Endothelial cell of umbilical vein (primary cell): ENCODE results near the gene ARMH3. TPM values are rescaled to one million over a fixed set of nuclear protein-coding genes. Genes with fewer than 3 reads are reported as not detected.

Experiments
- BruUV-seq: library from RNA; stranded (reverse); fragments of 400-500 nt; replicated peaks from 2 replicates; lab custom pipeline; 2021; lab: Mats Ljungman, UMichigan
- CTCF ChIA-PET: fragments of 300-600, 350-600 bp; sonication (Branson Sonifier 250); formaldehyde crosslinking; loops from one replicate; lab custom pipeline; 2021; ENCODE audit warnings: antibody characterized with exemption, inconsistent platforms; lab: Charles Lee
- POLR2A ChIA-PET: fragments of 300-600, 350-600 bp; sonication (Branson Sonifier 250); formaldehyde crosslinking; loops from one replicate; lab custom pipeline; 2021; ENCODE audit warnings: antibody characterized with exemption, inconsistent platforms; lab: Charles Lee
- DNase-seq: peaks from one replicate; pipeline ENCODE4 v3.0.0-alpha.2; 2011; ENCODE audit warnings: low read depth, low spot score
- FAIRE-seq: peaks from 2 replicates; lab custom pipeline; 2011; peaks lifted over from hg19 to GRCh38; lab: Jason Lieb, UNC
- H2AFZ ChIP-seq: 2 replicates; pipeline ENCODE4 v1.6.0; 2012; ENCODE audit warnings: low read depth, low read length, control low read depth, inconsistent platforms
- H3K27ac ChIP-seq: 2 replicates; pipeline ENCODE4 v1.5.1; 2011; ENCODE audit warnings: low read depth, mild to moderate bottlenecking, control low read depth, low read length, moderate library complexity; ENCODE audit not compliant: insufficient read depth
- H3K27me3 ChIP-seq, 2 experiments: 2 replicates each; pipeline versions ENCODE4 v1.6.0 to v1.6.1; 2011; ENCODE audit warnings: low read length in 2 of 2, mixed read lengths in 1 of 2; ENCODE audit not compliant: control insufficient read depth in 2 of 2, insufficient read depth in 2 of 2
- H3K36me3 ChIP-seq, 2 experiments: 2 replicates in 1 of 2; 3 replicates in 1 of 2; pipeline ENCODE4 v1.5.1; 2011; ENCODE audit warnings: low read length in 2 of 2, mild to moderate bottlenecking in 1 of 2, moderate library complexity in 1 of 2; ENCODE audit not compliant: control insufficient read depth in 2 of 2, insufficient read depth in 2 of 2; ENCODE audit errors: extremely low read depth in 1 of 2
- H3K4me1 ChIP-seq: 3 replicates; pipeline ENCODE4 v1.5.1; 2011; ENCODE audit warnings: mild to moderate bottlenecking, low read length; ENCODE audit not compliant: control insufficient read depth, insufficient read depth; ENCODE audit errors: extremely low read depth
- H3K4me2 ChIP-seq: 2 replicates; pipeline ENCODE4 v1.6.1; 2011; ENCODE audit warnings: low read length, control low read depth, mixed read lengths; ENCODE audit not compliant: insufficient read depth
- H3K4me3 ChIP-seq, 3 experiments: fragments of 200-600 bp in 1 of 3; sonication (generic), shearing (Covaris generic) in 1 of 3; replicated peaks in 1 of 3; 2 replicates each; pipeline ENCODE4 v1.5.1; 2011 to 2016; ENCODE audit warnings: control low read depth in 3 of 3, low read length in 3 of 3, mild to moderate bottlenecking in 2 of 3, inconsistent platforms in 1 of 3, low read depth in 1 of 3, moderate library complexity in 1 of 3; ENCODE audit not compliant: insufficient read depth in 1 of 3
- H3K79me2 ChIP-seq: 2 replicates; pipeline ENCODE4 v1.6.0; 2012; ENCODE audit warnings: low read length, inconsistent platforms; ENCODE audit not compliant: control insufficient read depth, insufficient read depth
- H3K9ac ChIP-seq: replicated peaks from 2 replicates; pipeline ENCODE3; 2011; ENCODE audit warnings: low read length, control low read depth; ENCODE audit not compliant: insufficient read depth; ENCODE audit errors: extremely low read depth
- H3K9me1 ChIP-seq: replicated peaks from 3 replicates; pipeline ENCODE4 v1.6.0; 2011; ENCODE audit warnings: mild to moderate bottlenecking, low read length; ENCODE audit not compliant: control insufficient read depth, insufficient read depth; ENCODE audit errors: extremely low read depth
- H3K9me3 ChIP-seq: replicated peaks from 2 replicates; pipeline ENCODE4 v1.5.1; 2012; ENCODE audit warnings: low read length, inconsistent platforms; ENCODE audit not compliant: control insufficient read depth, insufficient read depth
- H4K20me1 ChIP-seq: replicated peaks from 2 replicates; pipeline ENCODE3; 2011; ENCODE audit warnings: mild to moderate bottlenecking, low read length; ENCODE audit not compliant: control insufficient read depth, insufficient read depth; ENCODE audit errors: extremely low read depth
- CTCF ChIP-seq, 2 donors: IDR thresholded peaks; 1 replicate in 1 of 2; 2 replicates in 1 of 2; pipeline ENCODE4 v1.5.1; 2011; ENCODE audit warnings: low read length in 2 of 2, mild to moderate bottlenecking in 2 of 2, moderate library complexity in 2 of 2, control low read depth in 1 of 2, inconsistent platforms in 1 of 2, low read depth in 1 of 2; ENCODE audit not compliant: insufficient read depth in 1 of 2; ENCODE audit errors: extremely low read depth in 1 of 2
- EZH2 ChIP-seq: IDR thresholded peaks from 2 replicates; pipeline ENCODE4 v1.6.1; 2012; ENCODE audit warnings: borderline replicate concordance, low read depth, mild to moderate bottlenecking, moderate library complexity, low read length, inconsistent platforms; ENCODE audit not compliant: severe bottlenecking
- FOS ChIP-seq: IDR thresholded peaks from 2 replicates; pipeline ENCODE4 v1.6.1; 2011; ENCODE audit warnings: mild to moderate bottlenecking, low read length, moderate library complexity, borderline replicate concordance; ENCODE audit not compliant: insufficient read depth
- GATA2 ChIP-seq: IDR thresholded peaks from 2 replicates; pipeline ENCODE4 v1.7.0; 2011; ENCODE audit warnings: low read depth, mild to moderate bottlenecking, moderate library complexity, mixed read lengths, low read length; ENCODE audit not compliant: insufficient read length, insufficient read depth
- JUN ChIP-seq: IDR thresholded peaks from 2 replicates; pipeline ENCODE4 v1.6.1; 2011; ENCODE audit warnings: borderline replicate concordance, low read depth; ENCODE audit not compliant: insufficient read length, insufficient read depth
- MAX ChIP-seq: IDR thresholded peaks from 2 replicates; pipeline ENCODE4 v1.6.1; 2011; ENCODE audit not compliant: insufficient read depth, insufficient read length
- POLR2A ChIP-seq: IDR thresholded peaks from 2 replicates; pipeline ENCODE4 v1.6.1; 2012; ENCODE audit warnings: low read depth, mild to moderate bottlenecking, control low read depth, low read length
- dilution Hi-C: fragments of 300-500 bp; cut with MboI; formaldehyde crosslinking; loops from one replicate; pipeline ENCODE4 v1.15.0; 2019; ENCODE audit warnings: low sequenced_read_pairs; ENCODE audit not compliant: extremely low pct_ligation_motif_present
- intact Hi-C: fragments of 100-400 bp; cut with micrococcal nuclease; formaldehyde crosslinking; loops from one replicate; pipeline ENCODE4 v1.10.0; 2022
- polyA plus RNA-seq, 4 experiments: library from polyadenylated mRNA; depleted of rRNA in 3 of 4; stranded (reverse) in 3 of 4; unstranded in 1 of 4; fragments of >200 nt; gene quantifications; 2 replicates each; pipeline versions ENCODE4 v1.2.1 to v1.2.3, GENCODE V29; 2011 to 2012; ENCODE audit warnings: missing spikeins in 1 of 4
- total RNA-seq: library from RNA; stranded (reverse); gene quantifications from 2 replicates; pipeline ENCODE4 v1.2.3, GENCODE V29; 2021

Gene ARMH3
- total and polyA plus RNA-seq, 2 donors (not counting 3 experiments of a cell fraction or from before 2014, with no cell fraction given) = 13.1 to 17.6 TPM

- H2AFZ ChIP-seq = no peak overlapping the region
- no peaks in the 10 kb centered on the region for H3K27me3 ChIP-seq
- CTCF ChIA-PET = interaction anchor here (17.2 kb wide), 1 partner anchor 114 kb away, joined by 559 read pairs; no protein-coding TSS in a partner anchor
- dilution Hi-C loops (loop anchor here (25.0 kb wide), 1 partner anchor 93 kb away; no protein-coding TSS in a partner anchor), intact Hi-C loops (no loop called here)
- H3K9me1 ChIP-seq = no peaks in the 10 kb centered on the region
- FAIRE-seq (no peak), DNase-seq (no peak)
- no peaks in the 10 kb centered on the region for H3K79me2 ChIP-seq
- no peak overlapping the region for H3K27ac ChIP-seq
- no peaks in the 10 kb centered on the region for H3K4me1 ChIP-seq
- H3K4me2 ChIP-seq = no peak overlapping the region
- H3K36me3 ChIP-seq = no peaks in the 10 kb centered on the region
- no peak for TF ChIP-seq POLR2A
- TF ChIP-seq GATA2 = no peak
- TF ChIP-seq CTCF (IDR thresholded peaks at IDR 0.05; ENCODE audit: extremely low read depth in 1 of 2, insufficient read depth in 1 of 2, low read depth in 1 of 2, low read length in 2 of 2) = no peak
- TF ChIP-seq EZH2 = no peak
- no peak for TF ChIP-seq JUN
- TF ChIP-seq FOS = no peak
- TF ChIP-seq MAX = no peak
- no peak overlapping the region for H3K4me3 ChIP-seq
- H4K20me1 ChIP-seq = no peaks in the 10 kb centered on the region
- H3K9ac ChIP-seq = no peak overlapping the region
- BruUV-seq = no TSS peak
- POLR2A ChIA-PET = interaction anchor here (0.7 kb wide), 1 partner anchor 60 kb away, joined by 12 read pairs; no protein-coding TSS in a partner anchor
- no peaks in the 10 kb centered on the region for H3K9me3 ChIP-seq
Measured at GRCh38 chr10:101894266-101894665, 161.7 kb downstream of the ARMH3 start.
